ENCODE results near the gene LGMN.

The LGMN gene

DNA sequence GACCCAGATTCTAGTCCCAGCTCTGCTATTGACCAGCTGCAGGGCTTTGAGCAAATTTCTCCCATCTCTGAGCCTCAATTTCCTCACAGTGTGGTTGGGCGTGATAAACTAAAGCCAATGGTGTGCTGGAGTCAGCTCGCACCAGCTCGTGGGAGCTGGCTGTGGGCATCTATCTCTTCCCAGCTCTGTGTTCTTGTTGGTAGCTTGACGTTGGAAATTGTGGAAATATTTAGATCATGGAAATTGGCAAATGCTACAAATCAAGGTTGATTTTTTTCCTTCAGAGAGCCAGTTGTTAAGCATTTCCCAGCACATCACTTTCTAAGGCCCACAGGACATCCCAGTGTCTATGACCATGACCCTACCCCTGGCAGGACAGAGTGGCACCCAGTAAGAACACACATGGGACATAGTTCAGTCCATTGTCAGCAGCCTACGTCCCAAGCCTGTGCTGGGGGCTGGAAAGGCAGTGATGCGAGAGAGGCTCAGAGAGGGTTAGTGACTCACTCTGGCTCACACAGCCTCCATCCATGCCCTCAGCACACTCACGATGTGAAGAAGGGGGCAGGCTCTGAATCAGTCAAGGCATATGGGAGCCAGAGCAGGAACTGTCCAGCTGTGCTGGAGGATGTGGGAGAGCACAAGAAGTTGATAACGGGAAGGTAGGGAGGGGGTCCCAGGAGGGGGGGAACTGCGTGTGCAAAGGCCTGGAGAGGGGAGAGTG is 77.6 kb downstream of the LGMN start:
- no peak for DNase-seq

DNA sequence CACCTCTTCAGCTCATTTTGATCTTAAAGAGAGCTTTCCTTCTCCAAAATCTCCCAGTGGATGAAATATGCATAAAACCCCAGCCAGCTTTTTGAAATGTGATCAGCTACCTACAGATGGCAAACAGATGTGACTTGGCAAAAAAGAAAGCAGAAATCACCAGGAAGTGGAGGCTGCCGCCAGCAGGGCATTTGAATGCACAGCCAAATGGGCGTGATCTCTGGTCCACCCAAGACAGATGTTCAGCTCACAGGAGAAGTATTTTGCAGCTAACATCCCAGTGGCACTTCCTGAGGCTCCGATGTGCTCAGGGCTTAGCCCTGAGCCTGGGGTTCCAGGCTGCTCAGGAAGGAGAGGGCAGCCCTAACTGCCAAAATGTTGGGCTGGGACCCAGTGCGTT is 78.3 kb downstream of the LGMN start:
- no peak for DNase-seq

DNA sequence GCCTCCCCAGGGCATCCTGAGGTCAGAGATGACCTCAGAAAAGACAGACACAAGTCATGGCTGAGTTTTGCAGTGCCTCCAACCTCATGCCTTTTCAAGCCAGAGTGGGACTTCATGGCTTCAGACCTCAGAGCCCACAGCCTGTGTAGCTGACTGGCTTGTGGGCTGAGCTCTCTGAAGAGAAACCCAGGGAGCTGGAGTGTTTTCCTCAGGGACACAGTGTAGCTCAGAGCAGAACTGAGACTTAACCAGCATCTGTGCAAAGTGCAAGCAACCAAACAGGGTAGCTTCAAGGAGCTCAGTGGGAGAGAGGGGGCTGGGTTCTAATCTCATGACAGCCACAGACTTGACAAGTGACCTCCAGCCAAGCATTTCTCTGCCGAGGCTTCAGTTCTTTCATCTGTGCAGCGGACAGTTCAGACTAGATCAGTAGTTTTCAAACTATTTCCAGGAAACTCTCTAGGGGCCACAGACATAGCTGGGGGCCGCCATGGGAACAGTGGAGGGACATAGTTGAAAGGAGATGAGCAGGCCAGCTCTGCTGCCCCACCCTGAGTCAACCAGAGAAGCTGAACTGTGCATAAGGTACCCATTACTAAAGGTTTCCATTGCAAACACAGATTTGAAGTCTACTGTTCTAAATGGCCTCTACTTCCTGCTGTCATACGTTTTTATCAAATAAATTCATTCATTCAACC is 80.0 kb downstream of the LGMN start:
- no peak for DNase-seq

DNA sequence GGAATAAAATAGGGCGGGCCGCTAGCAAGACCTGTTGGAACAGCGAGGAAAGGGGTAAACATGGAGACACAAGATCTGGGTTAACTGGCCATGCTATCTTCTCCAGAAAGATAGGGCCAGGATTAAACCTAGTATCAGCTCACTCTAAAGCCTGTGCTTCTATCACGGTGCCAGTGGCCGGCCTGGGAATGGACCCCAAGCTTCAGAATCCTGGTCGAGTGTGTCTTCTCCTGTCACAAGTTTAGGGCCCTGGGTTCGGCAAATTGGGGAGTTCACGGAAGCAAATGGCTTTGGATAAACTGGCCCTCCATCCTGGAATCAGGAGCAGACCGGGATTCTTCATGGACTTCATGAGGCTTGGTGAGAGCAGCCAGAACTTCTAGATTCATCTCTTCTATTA is 82.2 kb downstream of the LGMN start:
- DNase-seq: no peak

DNA sequence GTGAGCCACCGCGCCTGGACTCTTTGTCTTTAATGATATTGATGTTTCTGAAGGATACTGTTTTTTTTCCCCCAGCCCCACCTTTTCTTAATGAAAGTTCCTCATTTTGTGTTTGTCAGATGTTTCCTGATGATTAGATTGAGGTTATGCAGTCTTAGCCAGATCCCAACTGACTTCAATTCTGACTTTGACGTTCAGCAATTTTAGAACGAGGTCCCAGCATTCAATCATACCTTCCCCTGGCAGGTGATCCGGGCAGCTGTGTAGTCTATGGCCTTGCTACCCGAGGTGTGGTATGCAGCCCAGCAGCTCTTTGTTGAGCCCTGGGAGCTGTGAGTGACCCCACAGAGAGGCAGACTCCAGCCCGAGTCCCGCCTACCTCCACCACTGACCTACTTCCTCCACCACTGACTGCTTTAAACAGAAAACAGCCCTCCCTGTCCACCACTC is 82.7 kb downstream of the LGMN start:
- DNase-seq: no peak

DNA sequence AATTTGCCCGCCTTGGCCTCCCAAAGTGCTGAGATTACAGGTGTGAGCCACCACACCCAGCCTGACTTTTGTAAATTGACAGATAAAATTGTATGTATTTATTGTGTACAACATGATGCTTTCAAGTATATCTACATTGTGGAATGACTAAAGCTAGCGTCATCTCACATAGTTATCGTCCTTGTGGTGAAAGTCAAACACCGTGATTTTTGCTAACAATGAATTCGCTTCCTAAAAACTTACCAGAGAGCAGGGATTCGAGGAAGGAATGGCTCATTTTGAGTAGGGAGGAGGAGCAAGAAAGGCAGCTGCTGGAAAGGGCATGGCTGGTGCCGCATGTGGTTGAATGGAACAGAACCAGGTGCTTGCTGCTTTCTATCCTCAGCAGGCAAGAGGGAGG is 85.4 kb downstream of the LGMN start:
- DNase-seq: no peak

DNA sequence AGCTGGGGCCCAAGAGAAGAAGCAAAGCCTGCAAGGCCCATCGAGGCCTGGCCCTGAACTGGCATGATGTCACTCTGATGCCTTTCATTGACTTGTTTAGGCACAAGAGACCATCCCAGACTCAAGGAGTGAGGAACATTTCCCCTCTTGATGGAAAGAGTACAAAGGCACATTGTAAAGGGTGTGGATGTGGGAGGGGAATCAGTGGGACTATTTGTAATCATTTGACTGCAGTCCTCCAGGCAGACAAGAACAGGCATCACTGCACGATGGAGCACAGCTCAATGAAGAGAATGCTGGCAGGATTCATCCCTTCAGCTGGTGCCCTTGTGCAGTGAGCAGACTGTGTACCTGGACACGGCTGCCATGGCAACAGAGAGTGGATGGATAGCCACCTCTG is 87.9 kb downstream of the LGMN start:
- DNase-seq: no peak

DNA sequence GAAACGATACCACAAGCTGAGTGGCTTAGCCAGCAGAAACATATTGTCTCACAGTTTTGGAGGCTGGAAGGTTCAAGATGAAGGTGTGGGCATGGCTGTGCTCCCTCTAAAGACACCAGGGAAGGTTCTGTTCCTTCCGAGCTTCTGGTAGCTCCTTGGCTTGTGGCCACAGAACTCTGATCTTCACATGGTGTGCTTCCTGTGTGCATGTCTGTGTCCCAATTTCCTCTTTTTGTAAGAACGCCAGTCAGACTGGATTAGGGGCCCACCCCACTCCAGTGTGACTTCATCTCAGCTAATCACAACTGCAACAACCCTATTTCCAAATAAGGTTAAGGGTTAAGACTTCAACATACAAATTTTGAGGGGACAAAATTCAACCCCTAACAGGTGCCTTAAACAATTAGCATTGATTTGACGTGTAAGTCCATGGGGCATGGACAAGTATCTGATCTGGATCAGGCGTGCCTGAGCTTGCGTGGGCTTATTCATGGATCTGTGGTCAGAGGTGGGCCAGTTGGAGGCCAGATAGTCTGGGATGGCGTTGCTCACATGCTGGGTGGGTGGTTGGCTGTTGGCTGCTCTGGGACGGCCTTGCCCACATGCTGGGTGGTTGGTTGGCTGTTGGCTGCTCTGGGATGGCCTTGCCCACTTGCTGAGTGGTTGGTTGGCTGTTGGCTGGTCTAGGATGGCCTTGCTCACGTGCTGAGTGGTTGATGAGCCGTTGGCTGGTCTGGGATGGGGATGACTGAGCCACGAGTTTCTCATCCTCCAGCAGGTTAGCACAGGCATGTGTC is 88.5 kb downstream of the LGMN start:
- DNase-seq: no peak

DNA sequence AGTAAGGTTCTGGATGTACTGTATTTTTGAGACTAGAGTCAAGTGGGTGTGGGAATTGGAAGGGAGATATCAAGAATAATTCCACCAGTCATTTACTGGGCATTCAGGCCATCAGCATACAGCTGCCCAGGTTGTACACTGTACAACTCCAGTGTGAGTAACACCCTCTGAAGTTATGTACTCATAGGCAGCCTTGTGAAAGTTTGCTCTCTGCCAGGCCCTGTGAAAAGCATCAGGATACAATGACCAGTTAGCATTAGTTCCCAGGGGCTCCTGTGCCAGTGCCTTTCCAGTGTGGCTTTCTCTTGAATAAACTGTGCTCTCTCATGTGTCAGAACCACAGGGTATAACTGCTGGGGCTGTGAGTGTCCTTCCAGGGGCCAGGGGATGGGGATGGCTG is 89.7 kb downstream of the LGMN start:
- no peak for DNase-seq

DNA sequence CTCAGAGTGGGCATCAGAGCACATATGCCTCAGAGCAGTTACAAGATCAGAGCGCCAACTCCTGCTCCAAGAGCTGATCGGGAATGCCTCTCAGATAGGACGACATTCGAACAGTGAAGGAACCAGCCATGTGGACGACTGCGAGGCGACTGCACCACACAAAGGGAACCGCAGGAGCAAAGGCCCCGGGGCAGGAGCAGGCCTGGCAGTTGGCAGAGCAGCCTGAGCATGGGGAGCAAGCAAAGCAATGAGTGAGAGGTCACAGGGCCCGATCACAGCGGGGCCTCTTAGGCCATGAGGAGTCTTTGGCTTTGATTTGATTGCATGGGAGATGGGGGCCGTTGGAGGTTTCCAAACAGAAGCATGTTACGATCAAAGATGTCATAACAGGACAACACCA is 90.3 kb downstream of the LGMN start:
- DNase-seq: no peak

DNA sequence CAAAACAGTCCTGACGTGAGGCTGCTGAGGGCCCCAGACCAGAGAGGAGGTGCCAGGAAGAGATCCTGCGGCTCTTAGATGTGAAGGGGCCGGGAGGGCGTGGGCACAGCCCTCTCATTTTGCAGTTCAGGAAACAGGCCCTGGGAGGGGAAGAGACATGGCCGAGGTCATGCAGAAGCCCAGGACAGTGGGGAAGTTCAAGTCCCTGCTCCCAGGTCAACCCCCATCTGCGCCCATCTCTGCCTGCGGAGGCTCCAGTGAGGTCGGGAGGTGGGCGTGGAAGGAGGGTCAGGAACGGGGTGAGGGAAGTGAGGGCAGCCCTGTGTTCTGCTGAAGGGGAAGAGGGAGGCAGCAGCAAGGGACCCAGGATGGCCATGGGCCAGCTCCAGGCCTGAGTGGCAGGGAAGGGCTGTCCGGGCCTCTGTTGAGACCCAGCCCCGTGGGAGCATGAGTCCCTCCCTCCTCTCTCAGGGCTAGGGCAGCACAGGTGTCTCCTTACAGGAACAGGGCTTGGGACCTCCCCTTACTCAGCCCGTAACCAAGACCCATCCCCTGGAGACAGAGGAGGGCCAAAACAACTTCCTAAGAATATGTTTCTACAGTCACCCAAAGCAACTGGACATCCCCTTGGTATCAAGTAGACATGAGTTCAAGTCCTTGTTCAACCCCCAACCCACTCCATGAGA is 90.8 kb downstream of the LGMN start:
- DNase-seq: no peak

DNA sequence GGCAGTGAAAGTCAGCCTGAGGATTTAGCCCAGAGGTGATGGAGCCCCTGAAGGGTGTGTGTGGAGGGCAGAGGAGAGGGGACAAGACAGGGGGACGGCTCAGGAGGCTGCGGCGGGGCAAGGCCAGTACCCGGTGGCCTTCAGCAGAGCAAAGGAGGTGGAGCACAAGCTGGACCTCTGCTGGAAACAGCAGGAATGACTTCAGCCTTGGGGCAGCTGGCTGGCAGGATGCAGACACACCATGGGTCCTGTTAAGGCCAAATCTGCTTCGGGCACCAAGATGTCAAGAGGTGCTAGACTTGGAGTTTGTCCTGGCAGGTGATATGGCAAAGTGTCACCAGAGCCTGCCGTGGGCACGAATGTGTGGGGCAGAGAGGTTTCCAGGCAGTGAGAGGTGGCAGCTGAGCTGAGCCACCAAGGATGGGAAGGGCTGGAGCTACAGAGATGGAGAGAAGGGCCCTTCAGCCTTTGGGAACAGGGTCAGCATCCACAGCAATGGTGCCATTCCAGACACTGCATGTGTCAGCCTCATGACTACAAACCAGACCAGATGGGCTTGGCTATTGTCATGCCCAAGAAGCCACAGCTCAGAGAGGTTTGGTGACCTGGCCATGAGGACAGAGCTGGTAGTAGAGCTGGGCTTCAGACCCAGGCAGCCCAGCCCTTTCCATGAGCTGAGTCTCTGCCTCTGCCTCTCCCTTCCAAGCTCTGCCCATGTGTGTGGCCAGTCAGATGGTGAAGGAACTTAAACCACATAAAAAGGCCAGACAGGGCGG is 91.9 kb downstream of the LGMN start:
- no peak for DNase-seq

DNA sequence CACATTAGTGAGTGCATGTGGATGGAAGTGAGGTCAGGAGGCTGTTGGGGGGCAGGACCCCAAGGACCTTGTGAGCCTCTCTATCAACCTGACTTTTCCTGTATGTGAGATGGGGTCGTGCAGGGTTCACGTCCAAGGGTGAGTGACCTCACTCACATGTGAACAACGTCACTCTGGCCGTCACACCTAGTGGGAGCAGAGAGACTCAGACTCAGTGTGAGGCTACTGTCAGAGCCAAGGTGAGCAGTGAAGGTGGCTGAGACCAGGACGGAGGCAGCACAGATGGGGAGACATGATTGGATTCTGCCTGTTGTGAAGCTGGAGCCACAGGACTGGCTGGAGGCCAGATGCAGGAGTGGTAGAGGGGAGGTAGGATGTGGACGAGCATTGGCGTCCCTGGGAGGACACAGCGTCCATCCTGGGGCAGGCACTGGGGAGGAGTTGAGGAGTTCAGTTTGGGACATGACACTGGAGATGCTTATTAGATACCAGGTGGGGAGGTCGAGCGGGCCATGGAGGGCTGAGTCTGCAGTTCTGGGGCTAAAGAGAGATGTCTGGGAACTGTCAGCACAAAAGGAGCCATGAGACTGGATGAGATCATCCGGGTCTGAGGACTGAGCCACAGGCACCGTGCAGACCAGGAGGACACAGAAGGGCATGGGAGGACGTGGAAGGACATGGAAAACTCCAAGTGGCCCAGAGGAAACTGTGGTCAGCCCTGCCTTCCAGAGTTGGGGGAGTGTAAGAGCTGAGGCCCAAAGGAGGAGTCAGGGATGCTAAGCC is 92.8 kb downstream of the LGMN start:
- no peak for DNase-seq

DNA sequence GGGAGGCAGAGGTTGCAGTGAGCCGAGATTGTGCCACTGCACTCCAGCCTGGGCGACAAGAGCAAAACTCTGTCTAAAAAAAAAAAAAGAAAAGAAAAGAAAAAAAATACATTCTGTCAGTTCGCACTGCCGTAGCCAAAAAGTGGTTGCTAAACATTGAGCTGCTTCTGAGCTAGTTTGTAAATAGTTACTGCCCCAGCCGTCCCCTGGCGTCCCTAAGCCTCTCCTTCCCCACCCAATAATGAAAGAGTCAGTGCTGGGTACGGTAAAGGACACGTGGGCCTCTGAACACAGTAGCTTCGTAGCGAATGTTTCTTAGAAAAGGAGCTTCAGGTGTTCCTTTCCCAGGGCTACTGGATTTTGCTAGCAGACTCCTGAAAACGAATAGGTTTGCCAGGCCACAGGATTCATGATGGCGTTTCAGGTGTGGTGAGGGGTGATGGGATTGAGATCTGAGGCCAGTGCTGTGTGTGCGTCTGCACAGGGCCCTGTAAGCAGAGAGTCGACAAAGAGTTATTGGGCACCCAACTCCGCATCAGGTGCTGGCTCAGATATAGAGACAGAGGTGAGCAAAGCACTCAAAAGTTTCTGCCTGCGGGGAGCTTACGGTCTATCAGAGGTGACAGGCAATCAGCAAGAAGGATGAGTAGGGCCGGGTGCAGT is 94.1 kb downstream of the LGMN start:
- no peak for DNase-seq
